MG63 (cell line): ENCODE results near the gene CFAP119. TPM values are rescaled to one million over a fixed set of nuclear protein-coding genes. Genes with fewer than 3 reads are reported as not detected.

Experiments
- DNase-seq: peaks from one replicate; pipeline ENCODE4 v3.0.0-alpha.2; 2020
- H3K27me3 ChIP-seq: fragments of 250-450 bp; sonication (Bioruptor Pico); 2 replicates; pipeline ENCODE4 v1.5.1; 2020; ENCODE audit warnings: mild to moderate bottlenecking, moderate library complexity
- H3K36me3 ChIP-seq: fragments of 250-450 bp; sonication (Bioruptor Pico); 2 replicates; pipeline ENCODE4 v1.5.1; 2020; ENCODE audit warnings: mild to moderate bottlenecking, moderate library complexity
- H3K4me3 ChIP-seq: fragments of 250-450 bp; sonication (Bioruptor Pico); 2 replicates; pipeline ENCODE4 v1.5.1; 2020; ENCODE audit warnings: mild to moderate bottlenecking, moderate library complexity
- H3K9me3 ChIP-seq: fragments of 250-450 bp; sonication (Bioruptor Pico); 2 replicates; pipeline ENCODE4 v1.5.1; 2020; ENCODE audit warnings: mild to moderate bottlenecking, moderate library complexity
- total RNA-seq: library from RNA; depleted of rRNA; stranded (reverse); fragments of >200 nt; shearing (Covaris generic); gene quantifications from 2 replicates; pipeline ENCODE4 v1.2.3, GENCODE V29; 2014; ENCODE audit warnings: low replicate concordance

The CFAP119 gene
- total RNA-seq, 1 experiment from 2014 or later = 9.1 TPM

GRCh38 chr16:30769379-30770089 lies 7.7 kb upstream of the CFAP119 start:
- Histone ChIP-seq H3K9me3 (no peaks in the 10 kb centered on the region), H3K4me3 (no peak overlapping the region), H3K36me3 (peaks cover 87% of the 10 kb centered on the region), H3K27me3 (no peaks in the 10 kb centered on the region)
- no peak for DNase-seq

DNA sequence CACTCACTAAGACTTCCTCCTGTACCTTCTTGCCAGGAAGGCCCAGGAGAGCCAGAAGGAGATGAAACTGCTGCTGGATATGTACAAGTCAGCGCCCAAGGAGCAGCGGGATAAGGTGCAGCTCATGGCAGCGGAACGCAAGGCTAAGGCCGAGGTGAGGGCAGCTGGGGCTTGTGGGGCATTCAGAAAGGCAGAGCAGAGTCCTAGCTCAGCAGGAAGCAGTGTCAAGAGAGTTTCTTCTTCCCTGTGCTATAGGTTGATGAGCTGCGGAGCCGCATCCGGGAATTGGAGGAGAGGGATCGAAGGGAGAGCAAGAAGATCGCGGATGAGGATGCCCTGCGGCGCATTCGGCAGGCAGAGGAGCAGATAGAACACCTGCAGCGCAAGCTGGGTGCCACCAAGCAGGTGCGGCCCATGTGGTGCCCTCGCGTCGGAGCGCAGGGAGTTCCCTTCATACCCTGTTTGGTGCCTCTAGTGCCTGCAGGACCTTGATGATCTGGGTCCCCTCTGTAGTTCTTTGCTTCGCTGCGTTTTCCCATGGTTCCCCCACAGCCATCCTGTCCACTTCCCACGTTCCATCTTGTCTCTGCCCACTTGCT lies 6.8 kb upstream of the CFAP119 start:
- H3K27me3 ChIP-seq = no peaks in the 10 kb centered on the region
- no peak overlapping the region for H3K4me3 ChIP-seq
- peaks cover 87% of the 10 kb centered on the region for H3K36me3 ChIP-seq
- no peaks in the 10 kb centered on the region for H3K9me3 ChIP-seq
- no peak for DNase-seq

DNA sequence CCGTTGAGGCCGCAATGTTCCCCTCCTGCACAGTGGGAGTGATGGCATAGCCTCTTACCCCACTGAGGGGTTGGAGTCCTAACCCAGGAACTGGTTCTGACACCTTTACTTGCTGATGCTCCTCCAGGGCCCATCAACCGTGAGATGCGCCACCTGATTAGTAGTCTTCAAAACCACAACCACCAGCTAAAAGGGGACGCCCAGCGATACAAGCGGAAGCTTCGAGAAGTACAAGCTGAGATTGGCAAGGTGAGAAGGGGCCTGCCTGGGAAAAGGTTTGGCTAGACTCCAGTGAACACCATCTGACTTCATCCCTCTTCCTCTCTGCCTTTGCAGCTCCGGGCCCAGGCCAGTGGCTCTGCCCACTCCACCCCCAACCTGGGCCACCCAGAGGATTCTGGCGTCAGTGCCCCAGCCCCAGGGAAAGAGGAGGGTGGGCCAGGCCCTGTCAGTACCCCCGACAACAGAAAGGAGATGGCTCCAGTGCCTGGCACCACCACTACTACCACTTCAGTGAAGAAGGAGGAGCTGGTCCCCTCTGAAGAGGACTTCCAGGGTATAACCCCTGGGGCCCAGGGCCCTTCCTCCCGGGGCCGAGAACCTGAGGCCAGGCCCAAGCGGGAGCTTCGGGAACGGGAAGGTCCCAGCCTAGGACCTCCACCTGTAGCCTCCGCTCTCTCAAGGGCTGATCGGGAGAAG lies 6.1 kb upstream of the CFAP119 start:
- no peak for DNase-seq
- Histone ChIP-seq H3K27me3 (no peaks in the 10 kb centered on the region), H3K4me3 (no peak overlapping the region), H3K9me3 (no peaks in the 10 kb centered on the region), H3K36me3 (peaks cover 92% of the 10 kb centered on the region)

DNA sequence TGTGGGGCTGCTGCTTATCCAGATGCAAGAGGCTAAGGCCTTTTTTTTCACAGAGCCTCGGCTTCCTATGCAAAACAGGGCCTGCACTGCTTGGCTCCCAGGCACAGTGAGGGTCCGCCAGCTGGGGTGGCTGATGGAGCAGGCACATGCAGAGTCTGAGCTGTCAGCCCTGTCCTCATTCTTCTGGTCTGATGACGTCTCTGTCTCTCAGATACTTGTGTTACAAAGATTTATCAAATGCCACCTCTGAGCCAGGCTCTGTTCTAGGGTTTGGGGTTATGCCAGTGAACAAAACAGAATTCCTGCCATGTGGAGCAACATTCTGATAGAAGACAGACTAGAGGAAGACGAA lies 5.0 kb upstream of the CFAP119 start:
- H3K36me3 ChIP-seq = peaks cover 85% of the 10 kb centered on the region
- no peaks in the 10 kb centered on the region for H3K9me3 ChIP-seq
- H3K4me3 ChIP-seq = no peak overlapping the region
- no peak for DNase-seq
- no peaks in the 10 kb centered on the region for H3K27me3 ChIP-seq

DNA sequence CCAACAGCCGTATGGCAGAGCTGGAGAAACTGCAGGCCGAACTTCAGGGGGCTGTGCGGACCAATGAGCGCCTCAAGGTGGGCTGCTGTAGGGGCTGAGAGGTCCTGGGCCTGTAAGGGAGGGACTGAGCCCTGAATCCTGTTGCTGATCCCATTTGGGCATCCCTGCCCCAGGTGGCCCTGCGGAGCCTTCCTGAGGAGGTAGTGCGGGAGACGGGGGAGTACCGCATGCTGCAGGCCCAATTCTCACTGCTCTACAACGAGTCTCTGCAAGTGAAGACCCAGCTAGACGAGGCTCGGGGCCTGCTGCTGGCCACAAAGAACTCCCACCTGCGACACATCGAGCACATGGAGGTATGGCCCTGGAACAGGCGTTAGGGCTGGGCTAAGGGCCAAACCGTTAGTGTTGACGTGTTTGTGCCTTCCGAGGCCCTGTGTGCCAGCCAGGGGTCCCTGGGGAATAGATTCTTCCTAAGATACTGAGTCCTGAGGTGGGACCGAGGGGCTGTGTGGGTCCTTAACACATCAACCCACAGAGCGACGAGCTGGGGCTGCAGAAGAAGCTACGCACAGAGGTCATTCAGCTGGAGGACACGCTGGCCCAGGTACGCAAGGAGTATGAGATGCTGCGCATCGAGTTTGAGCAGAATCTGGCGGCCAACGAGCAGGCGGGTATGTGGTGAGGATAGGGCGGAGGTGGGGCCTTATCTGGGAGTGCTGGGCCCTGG lies 4.5 kb upstream of the CFAP119 start:
- no peaks in the 10 kb centered on the region for H3K27me3 ChIP-seq
- DNase-seq = no peak
- no peak overlapping the region for H3K4me3 ChIP-seq
- no peaks in the 10 kb centered on the region for H3K9me3 ChIP-seq
- H3K36me3 ChIP-seq = peaks cover 79% of the 10 kb centered on the region

DNA sequence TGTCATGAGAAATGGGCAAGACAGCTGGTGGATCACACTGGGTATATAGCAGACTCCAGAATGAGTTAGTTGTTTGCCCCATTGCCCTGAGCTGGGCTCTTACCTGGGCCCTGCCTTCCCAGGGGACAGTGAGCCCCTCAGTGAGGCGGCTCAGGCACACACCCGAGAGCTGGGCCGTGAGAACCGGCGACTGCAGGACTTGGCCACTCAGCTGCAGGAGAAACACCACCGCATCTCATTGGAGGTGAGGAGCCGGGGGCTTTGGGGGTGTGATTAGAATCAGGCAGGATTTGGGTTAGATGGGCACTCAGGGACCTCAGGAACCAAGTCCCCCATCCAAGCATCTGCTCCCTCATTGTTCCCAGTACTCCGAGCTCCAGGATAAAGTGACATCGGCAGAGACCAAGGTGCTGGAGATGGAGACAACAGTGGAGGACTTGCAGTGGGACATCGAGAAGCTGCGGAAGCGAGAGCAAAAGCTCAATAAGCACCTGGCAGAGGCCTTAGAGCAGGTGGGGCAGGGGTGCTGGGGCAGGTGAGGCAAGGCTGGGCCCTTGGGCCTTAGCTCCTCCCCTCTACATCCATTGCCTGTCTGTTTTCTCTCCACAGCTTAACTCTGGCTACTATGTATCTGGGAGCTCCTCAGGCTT lies 3.1 kb upstream of the CFAP119 start:
- H3K27me3 ChIP-seq = no peaks in the 10 kb centered on the region
- H3K9me3 ChIP-seq = no peaks in the 10 kb centered on the region
- H3K36me3 ChIP-seq = peaks cover 73% of the 10 kb centered on the region
- no peak overlapping the region for H3K4me3 ChIP-seq
- no peak for DNase-seq

DNA sequence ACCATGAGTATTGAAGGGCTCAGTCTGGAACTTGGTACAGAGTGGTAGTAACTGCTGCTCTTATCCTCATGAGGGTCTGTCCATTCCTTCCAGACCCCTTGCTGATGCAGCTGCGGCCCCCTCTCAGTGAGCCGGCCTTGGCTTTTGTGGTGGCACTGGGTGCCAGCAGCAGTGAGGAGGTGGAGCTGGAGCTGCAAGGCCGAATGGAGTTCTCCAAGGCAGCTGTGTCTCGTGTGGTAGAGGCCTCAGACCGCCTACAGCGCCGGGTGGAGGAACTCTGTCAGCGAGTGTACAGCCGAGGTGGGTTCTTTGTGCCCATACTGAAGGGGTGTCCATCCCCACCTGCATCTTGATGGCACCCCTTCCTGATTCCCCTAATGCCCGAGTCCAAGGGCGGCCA lies 2.2 kb upstream of the CFAP119 start:
- no peak overlapping the region for H3K4me3 ChIP-seq
- H3K27me3 ChIP-seq = no peaks in the 10 kb centered on the region
- H3K9me3 ChIP-seq = no peaks in the 10 kb centered on the region
- DNase-seq = no peak
- peaks cover 69% of the 10 kb centered on the region for H3K36me3 ChIP-seq

DNA sequence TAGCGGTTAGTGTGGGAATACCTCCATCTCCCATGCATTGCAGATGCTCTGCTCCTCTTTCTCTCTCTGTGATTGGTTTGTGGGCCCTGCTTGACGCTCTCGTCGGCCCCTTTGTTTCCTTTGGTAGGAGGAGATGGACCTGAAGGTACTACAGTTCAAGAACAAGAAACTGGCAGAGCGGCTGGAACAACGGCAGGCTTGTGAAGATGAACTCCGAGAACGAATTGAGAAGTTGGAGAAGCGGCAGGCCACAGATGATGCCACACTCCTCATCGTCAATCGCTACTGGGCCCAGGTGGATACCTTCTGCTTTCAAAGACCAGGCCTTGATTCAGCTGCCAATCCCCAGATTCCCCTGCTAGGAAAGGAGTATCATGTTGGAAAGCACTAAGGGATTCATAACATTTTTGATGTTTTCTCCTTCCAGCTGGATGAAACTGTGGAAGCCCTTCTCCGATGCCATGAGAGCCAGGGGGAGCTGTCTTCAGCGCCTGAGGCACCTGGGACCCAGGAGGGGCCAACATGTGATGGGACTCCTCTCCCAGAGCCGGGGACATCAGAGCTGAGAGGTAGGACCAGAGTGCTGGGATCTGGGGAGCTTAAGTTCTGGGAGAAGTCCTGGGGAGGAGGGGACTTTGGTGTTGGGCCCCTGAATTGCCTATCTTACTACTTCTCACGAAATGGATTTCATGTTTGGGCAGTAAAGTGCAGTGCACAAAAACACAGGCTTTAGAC lies 1.3 kb upstream of the CFAP119 start:
- Histone ChIP-seq H3K27me3 (no peaks in the 10 kb centered on the region), H3K9me3 (no peaks in the 10 kb centered on the region), H3K36me3 (peaks cover 59% of the 10 kb centered on the region), H3K4me3 (peak overlapping the region; percentile 80)
- no peak for DNase-seq

DNA sequence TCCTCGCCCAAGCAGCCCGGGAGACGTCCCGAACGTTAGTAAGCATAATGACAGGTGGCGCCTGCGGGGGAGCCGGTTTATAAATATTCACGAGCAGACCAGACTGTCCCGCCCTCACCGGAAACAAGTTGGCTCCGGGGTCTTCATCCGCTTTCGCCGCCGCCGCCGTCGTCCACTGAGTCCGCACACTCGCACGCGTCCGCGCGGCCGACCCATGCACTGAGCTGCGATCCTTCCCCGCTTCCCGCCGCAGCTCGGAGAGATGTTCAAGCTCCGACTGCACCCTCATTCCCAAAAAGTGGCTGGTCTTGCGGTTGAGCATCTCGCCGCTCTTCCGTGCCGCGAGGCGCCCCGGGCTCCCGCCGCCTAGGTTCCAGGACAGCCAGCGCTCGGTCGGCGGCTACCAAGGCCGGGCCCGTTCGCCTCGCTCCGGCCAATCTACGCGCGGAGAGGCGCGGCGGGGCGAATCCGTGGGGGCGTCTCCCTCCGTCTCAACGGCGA lies 385 bp downstream of the CFAP119 start:
- H3K27me3 ChIP-seq = no peaks in the 10 kb centered on the region
- DNase-seq = peak; percentile 37
- no peaks in the 10 kb centered on the region for H3K9me3 ChIP-seq
- H3K4me3 ChIP-seq = peak overlapping the region; percentile 80
- H3K36me3 ChIP-seq = peaks cover 51% of the 10 kb centered on the region

DNA sequence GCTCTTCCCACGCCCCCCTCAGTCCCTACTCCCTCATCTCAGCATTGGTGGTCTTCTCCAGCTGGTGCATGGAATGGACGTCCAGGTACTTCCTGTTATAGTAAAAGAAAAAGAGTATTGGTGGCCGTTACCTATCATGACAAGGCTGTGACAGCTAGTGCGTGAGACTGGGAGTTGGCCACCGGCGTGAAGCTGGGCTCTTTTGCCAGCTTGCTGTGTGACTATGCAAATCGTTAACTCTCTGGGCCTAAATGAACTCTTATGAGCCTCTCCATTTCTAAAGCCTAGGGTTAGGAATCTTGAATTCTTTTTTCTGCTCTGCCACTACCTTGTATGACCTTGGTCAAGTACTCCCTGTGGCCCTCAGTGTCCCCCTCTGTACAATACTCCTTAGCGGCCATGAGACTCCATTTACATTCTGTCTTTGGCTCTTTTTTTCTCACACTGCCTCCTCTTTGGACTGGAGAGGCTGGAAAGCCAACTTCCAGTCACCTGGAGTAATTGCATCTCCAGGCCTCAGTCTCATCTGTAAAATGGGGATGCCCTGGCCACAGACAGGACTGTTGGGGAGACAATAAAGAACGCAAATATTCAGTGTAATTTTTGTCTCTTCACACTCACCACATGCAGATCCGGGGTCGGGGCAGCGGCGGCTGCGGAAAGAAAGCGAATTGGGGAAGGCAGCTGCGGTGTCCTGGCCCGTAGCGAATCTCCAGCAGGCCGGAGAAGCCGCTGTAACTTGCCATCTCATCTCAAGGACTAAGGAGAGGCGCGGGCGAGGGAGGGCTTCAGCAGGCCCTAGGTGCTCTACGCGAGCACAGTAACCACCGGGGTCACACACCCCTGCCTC lies 1.1 kb downstream of the CFAP119 start:
- no peaks in the 10 kb centered on the region for H3K9me3 ChIP-seq
- H3K36me3 ChIP-seq = peaks cover 49% of the 10 kb centered on the region
- H3K27me3 ChIP-seq = no peaks in the 10 kb centered on the region
- H3K4me3 ChIP-seq = peak overlapping the region; percentile 80
- no peak for DNase-seq

- no peak overlapping the region for H3K4me3 ChIP-seq
- peaks cover 45% of the 10 kb centered on the region for H3K36me3 ChIP-seq
- H3K9me3 ChIP-seq = no peaks in the 10 kb centered on the region
- no peaks in the 10 kb centered on the region for H3K27me3 ChIP-seq
- no peak for DNase-seq
Observed at GRCh38 chr16:30760001-30760559, 1.8 kb downstream of the CFAP119 start.

- Histone ChIP-seq H3K9me3 (no peaks in the 10 kb centered on the region), H3K36me3 (peaks cover 45% of the 10 kb centered on the region), H3K27me3 (no peaks in the 10 kb centered on the region), H3K4me3 (no peak overlapping the region)
- no peak for DNase-seq
Observed at GRCh38 chr16:30758988-30759491, 2.8 kb downstream of the CFAP119 start.

DNA sequence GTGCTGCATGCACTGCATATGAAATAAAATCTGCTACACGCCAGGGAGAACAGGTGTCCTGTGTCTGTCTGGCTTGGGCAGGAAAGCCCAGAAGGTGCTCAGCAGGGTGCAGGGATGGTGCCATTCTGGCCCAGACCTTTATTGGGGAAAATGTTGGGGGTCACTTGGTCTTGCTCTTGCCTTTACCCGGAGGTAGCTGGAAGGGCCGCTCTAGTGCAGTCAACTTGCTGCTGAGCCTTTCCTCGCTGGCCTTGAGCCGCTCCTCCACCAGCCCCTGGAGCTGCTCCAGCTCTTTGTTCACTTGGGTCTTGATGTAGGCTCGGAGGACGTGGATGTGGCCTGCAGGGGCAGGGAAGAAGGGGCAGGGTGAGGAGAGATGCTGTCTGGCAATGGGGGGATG lies 4.5 kb downstream of the CFAP119 start:
- Histone ChIP-seq H3K36me3 (peaks cover 49% of the 10 kb centered on the region), H3K9me3 (no peaks in the 10 kb centered on the region), H3K4me3 (no peak overlapping the region), H3K27me3 (no peaks in the 10 kb centered on the region)
- no peak for DNase-seq

GRCh38 chr16:30756781-30757100 lies 5.1 kb downstream of the CFAP119 start:
- H3K4me3 ChIP-seq = no peak overlapping the region
- peaks cover 50% of the 10 kb centered on the region for H3K36me3 ChIP-seq
- H3K9me3 ChIP-seq = no peaks in the 10 kb centered on the region
- DNase-seq = no peak
- no peaks in the 10 kb centered on the region for H3K27me3 ChIP-seq
